NK-92 treated with Interleukin-12 subunit alpha and Interleukin-12 subunit beta, amount 100 ng/mL, for 24 hours (cell line): ENCODE measurements around the gene CH25H.

Experiments used
- DNase-seq: peaks from one replicate; lab custom pipeline; 2025; lab: John Stamatoyannopoulos, UW

Gene CH25H

GRCh38 chr10:89233033-89233432 is 25.9 kb upstream of the CH25H start:
- no peak for DNase-seq

- DNase-seq, result no peak
Observed at GRCh38 chr10:89228962-89229361, 21.8 kb upstream of the CH25H start.

- DNase-seq, result no peak
Observed at GRCh38 chr10:89228146-89228545, 21.0 kb upstream of the CH25H start.

GRCh38 chr10:89226891-89227290 is 19.8 kb upstream of the CH25H start:
- no peak for DNase-seq

GRCh38 chr10:89224739-89225443 is 17.8 kb upstream of the CH25H start:
- no peak for DNase-seq

GRCh38 chr10:89221919-89222318 is 14.8 kb upstream of the CH25H start:
- DNase-seq, result no peak

GRCh38 chr10:89219513-89220218 is 12.5 kb upstream of the CH25H start:
- no peak for DNase-seq

- no peak for DNase-seq
Observed at GRCh38 chr10:89217057-89217990, 10.2 kb upstream of the CH25H start.

- DNase-seq, result no peak
Observed at GRCh38 chr10:89216056-89216455, 8.9 kb upstream of the CH25H start.

GRCh38 chr10:89215511-89215910 is 8.4 kb upstream of the CH25H start:
- DNase-seq, result no peak

GRCh38 chr10:89214566-89215165 is 7.5 kb upstream of the CH25H start:
- no peak for DNase-seq

- no peak for DNase-seq
Observed at GRCh38 chr10:89213191-89213808, 6.2 kb upstream of the CH25H start.

GRCh38 chr10:89210794-89211425 is 3.8 kb upstream of the CH25H start:
- no peak for DNase-seq

GRCh38 chr10:89209718-89210117 is 2.6 kb upstream of the CH25H start:
- DNase-seq, result no peak

GRCh38 chr10:89207801-89208551 is 859 bp upstream of the CH25H start:
- no peak for DNase-seq

GRCh38 chr10:89206402-89207180 is 526 bp downstream of the CH25H start:
- no peak for DNase-seq

- DNase-seq, result no peak
Observed at GRCh38 chr10:89204621-89205185, 2.4 kb downstream of the CH25H start.

GRCh38 chr10:89203237-89203636 is 3.9 kb downstream of the CH25H start:
- no peak for DNase-seq

- no peak for DNase-seq
Observed at GRCh38 chr10:89202033-89202425, 5.1 kb downstream of the CH25H start.
